Uterus (tissue), 4 donors: Measurements from ENCODE around the gene NOP9. TPM values are rescaled to one million over a fixed set of nuclear protein-coding genes. Genes with fewer than 3 reads are reported as not detected.

ENCODE experiments used
- DNase-seq, 2 donors: peaks; one replicate each; pipeline ENCODE4 v3.0.0-alpha.2; 2019 to 2020
- H3K27ac ChIP-seq, 2 donors: fragments of 200-600 bp; sonication (generic); 1 replicate in 1 of 2; 2 replicates in 1 of 2; pipeline ENCODE4 v1.5.1; 2016 to 2018
- H3K27me3 ChIP-seq, 2 donors: fragments of 200-600 bp; sonication (generic); one replicate each; pipeline ENCODE4 v1.5.1; 2018 to 2019; ENCODE audit warnings: control low read depth in 1 of 2
- H3K36me3 ChIP-seq, 2 donors: fragments of 200-600 bp; sonication (generic); one replicate each; pipeline ENCODE4 v1.5.1; 2019; ENCODE audit warnings: control low read depth in 1 of 2
- H3K4me1 ChIP-seq, 2 donors: fragments of 200-600 bp; sonication (generic); one replicate each; pipeline ENCODE4 v1.5.1; 2018 to 2019; ENCODE audit warnings: control low read depth in 1 of 2
- H3K4me3 ChIP-seq, 2 donors: fragments of 200-600 bp; sonication (generic); 1 replicate in 1 of 2; 2 replicates in 1 of 2; pipeline ENCODE4 v1.5.1; 2018 to 2019; ENCODE audit warnings: mild to moderate bottlenecking in 1 of 2
- H3K9me3 ChIP-seq, 2 donors: fragments of 200-600 bp; sonication (generic); one replicate each; pipeline ENCODE4 v1.5.1; 2019; ENCODE audit warnings: control low read depth in 1 of 2
- POLR2A ChIP-seq, 2 donors: fragments of 450-650 bp; IDR thresholded peaks; one replicate each; pipeline ENCODE4 v1.6.1; 2016; ENCODE audit warnings: antibody characterized with exemption in 2 of 2, mild to moderate bottlenecking in 1 of 2, moderate library complexity in 1 of 2
- intact Hi-C: fragments of 100-400 bp; cut with DNase I; formaldehyde crosslinking; loops from one replicate; pipeline ENCODE4 v1.15.1; 2023; ENCODE audit warnings: low total_unique reads
- total RNA-seq, 4 donors: library from RNA; depleted of rRNA in 3 of 4; stranded (reverse); fragments of >200 nt in 3 of 4; gene quantifications; one replicate each; pipeline versions ENCODE4 v1.1.0 to v1.2.4, GENCODE V29; 2014 to 2023
- TF ChIP-seq, protein P1 (sequence below), 4 experiments: fragments of 200-600 bp in 2 of 4; fragments of 450-650 bp in 2 of 4; sonication (generic) in 2 of 4; IDR thresholded peaks; one replicate each; pipeline ENCODE4 v1.5.1; 2016 to 2019; ENCODE audit warnings: antibody characterized with exemption in 4 of 4, mild to moderate bottlenecking in 2 of 4, moderate library complexity in 1 of 4
- donor health status: DM: yes; HTN: yes; CAD: no.

Gene NOP9
- total RNA-seq, 4 donors from 2014 or later, result 5.0 to 23.5 (median 22.5) TPM

DNA sequence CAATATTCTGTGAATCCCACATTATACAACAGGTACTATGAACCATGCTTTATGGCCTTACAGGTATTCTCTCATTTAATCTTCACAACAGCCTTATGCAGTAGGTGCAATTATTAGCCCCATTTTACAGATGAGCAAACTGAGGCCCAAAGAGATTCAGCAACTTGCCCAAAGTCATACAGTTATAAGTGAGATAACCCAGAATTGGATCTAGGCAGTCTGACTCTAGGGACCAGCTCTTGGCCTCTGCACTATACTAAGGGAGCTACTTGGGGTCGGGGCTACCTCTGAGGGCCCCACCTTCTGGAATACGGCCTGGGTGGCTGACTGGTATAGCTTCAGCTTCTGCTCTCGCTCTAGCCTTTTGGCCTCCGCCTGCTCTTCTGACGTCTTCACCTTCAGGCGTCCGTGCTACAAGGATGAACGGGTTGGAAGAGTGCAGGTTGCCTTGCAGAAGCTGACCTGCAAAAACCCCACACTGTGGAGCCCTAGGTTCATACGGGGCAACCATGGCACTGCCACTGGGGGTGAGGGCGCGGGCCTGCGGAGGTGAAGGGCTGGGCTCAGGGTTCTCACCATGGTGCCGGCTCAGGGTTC is 29.0 kb upstream of the NOP9 start:
- intact Hi-C loops, result no loop called here
- TF ChIP-seq POLR2A (IDR thresholded peaks at IDR 0.05), result no peak
- TF ChIP-seq, protein P1, sequence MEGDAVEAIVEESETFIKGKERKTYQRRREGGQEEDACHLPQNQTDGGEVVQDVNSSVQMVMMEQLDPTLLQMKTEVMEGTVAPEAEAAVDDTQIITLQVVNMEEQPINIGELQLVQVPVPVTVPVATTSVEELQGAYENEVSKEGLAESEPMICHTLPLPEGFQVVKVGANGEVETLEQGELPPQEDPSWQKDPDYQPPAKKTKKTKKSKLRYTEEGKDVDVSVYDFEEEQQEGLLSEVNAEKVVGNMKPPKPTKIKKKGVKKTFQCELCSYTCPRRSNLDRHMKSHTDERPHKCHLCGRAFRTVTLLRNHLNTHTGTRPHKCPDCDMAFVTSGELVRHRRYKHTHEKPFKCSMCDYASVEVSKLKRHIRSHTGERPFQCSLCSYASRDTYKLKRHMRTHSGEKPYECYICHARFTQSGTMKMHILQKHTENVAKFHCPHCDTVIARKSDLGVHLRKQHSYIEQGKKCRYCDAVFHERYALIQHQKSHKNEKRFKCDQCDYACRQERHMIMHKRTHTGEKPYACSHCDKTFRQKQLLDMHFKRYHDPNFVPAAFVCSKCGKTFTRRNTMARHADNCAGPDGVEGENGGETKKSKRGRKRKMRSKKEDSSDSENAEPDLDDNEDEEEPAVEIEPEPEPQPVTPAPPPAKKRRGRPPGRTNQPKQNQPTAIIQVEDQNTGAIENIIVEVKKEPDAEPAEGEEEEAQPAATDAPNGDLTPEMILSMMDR (IDR thresholded peaks at IDR 0.05), result no peak
- H3K4me3 ChIP-seq, result peak overlapping the region; percentile 73 to 94

DNA sequence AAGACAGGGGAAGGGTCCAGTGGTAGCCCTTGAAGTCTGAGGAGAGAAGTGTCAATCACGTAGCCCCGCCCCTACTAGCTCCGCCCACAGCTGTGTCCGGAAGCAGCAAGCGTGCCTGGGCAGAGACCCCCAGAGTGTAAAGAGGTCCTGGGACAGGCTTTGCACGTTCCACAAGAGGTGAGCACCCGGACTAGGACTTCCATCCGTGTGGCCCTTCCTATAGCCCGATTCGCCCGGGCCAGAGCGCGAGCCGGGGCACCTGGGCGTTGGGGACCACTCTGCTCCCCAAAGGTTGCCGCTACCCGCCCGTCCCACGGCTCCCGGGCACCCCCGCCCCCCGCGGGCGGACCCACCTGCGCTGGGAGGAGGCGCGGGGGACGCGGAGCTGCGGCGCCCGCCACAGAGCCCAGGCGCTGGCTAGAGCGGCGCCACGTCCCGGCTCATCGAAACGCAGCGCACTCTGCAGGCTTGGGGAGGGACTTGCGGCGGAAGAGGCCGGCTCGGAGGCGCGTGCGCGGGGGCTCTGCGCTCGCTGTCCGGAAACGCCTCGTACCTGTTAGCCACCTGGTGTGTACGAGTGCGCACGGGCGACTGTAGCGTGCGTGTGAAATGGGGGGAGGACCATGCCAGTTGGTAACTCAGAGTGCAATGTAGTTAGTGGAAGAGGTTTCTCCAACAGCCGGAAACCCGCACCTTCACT is 28.4 kb upstream of the NOP9 start, which contains the start of gene RABGGTA:
Gene RABGGTA (minus strand): TSS at position 464 of the 700 bp plus-strand sequence. CDS start 482 bp downstream, outside the sequence.
- intact Hi-C loops, result no loop called here
- Histone ChIP-seq H3K36me3 (no peaks in the 10 kb centered on the region), H3K27ac (peak within 1 kb of the TSS; percentile 92 to 98), H3K4me1 (no peaks in the 10 kb centered on the region), H3K9me3 (no peaks in the 10 kb centered on the region), H3K4me3 (peak within 1 kb of the TSS; percentile 73 to 94), H3K27me3 (no peaks in the 10 kb centered on the region)
- TF ChIP-seq, protein P1 (IDR thresholded peaks at IDR 0.05), result peak; percentile 64 to 86 (median 84)
- peak in 1 of 2 donors; percentile 69 for TF ChIP-seq POLR2A (IDR thresholded peaks at IDR 0.05)
- DNase-seq, result peak; percentile 75 to 86

More for the DNA sequence above, 29.0 kb upstream of the NOP9 start:
- Histone ChIP-seq H3K27ac (peak overlapping the region; percentile 92 to 98), H3K9me3 (no peaks in the 10 kb centered on the region), H3K4me1 (no peaks in the 10 kb centered on the region), H3K27me3 (no peaks in the 10 kb centered on the region), H3K36me3 (no peaks in the 10 kb centered on the region)
- DNase-seq, result no peak

DNA sequence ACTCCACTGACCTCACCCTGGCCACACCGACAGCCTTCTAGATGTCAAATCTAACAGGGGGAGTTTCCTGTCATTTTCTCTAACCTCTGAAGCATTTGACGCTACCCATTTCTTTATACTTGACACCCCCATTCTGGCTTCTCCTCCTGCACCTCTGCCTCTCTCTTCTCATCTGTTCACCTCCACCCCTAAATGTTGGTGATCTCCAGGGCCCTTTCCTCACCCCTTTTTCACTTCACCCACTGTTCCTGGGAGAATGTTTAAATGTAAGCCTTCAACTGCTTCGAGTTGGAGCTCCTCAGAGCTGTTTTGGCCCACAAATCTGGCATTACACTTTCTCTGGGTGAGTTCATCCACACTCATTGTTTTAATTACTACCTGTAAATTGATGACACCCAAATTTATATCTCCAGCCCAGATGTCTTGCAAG is 27.8 kb upstream of the NOP9 start:
- Histone ChIP-seq H3K9me3 (no peaks in the 10 kb centered on the region), H3K27me3 (no peaks in the 10 kb centered on the region), H3K27ac (peak overlapping the region; percentile 92 to 98), H3K4me3 (peak overlapping the region; percentile 73 to 94), H3K36me3 (no peaks in the 10 kb centered on the region), H3K4me1 (no peaks in the 10 kb centered on the region)
- TF ChIP-seq, protein P1 (IDR thresholded peaks at IDR 0.05), result no peak
- TF ChIP-seq POLR2A (IDR thresholded peaks at IDR 0.05), result no peak
- DNase-seq, result no peak
- intact Hi-C loops, result no loop called here

DNA sequence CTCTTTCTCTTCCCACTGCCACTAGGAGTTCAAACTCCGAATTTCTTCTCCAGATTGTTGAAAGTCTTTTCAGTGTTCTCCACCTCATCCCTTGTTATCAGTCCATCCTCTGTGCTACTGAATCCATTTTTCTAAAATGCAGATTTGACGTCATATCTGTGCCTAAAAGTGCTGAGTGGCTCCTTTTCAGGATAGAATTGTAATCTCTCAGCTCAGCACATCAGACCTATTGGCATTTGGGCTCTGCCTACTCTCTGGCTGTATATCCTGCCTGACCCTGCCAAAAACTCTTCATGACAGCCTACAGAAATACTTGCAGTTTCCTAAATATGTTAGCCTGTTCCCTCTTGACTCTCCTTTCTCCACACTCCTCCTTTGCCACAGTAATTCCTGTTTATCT is 27.2 kb upstream of the NOP9 start:
- Histone ChIP-seq H3K9me3 (no peaks in the 10 kb centered on the region), H3K4me1 (no peaks in the 10 kb centered on the region), H3K36me3 (no peaks in the 10 kb centered on the region), H3K4me3 (no peak overlapping the region), H3K27me3 (no peaks in the 10 kb centered on the region), H3K27ac (no peak overlapping the region)
- DNase-seq, result no peak
- intact Hi-C loops, result no loop called here
- no peak for TF ChIP-seq POLR2A (IDR thresholded peaks at IDR 0.05)
- TF ChIP-seq, protein P1 (IDR thresholded peaks at IDR 0.05), result no peak

DNA sequence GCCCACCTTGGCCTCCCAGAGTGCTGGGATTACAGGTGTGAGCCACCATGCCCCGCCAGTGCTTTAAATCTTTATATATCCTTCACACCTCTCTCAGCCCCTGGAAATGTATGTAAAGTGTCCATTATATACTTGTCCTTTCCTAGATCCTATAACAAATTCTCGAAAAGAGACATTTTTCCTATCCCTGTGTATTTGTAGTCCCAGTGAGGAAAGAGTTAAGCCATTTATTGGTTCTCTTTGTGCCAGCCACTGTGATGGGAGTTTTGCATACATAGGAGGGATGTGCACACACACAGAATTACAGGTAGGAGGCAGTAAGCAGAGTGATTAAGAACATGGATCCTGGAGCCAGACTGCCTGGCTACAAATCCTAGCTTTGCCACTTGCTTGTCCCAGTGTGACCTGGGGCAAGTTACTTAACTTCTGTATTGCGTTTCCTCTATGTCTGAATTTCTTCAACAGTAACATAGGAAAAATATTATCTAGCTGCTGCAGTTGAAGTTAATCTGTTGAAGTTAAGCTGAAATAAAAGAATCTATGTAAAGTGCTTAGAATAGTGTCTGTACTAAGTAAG is 26.1 kb upstream of the NOP9 start:
- Histone ChIP-seq H3K36me3 (no peaks in the 10 kb centered on the region), H3K27ac (no peak overlapping the region)
- TF ChIP-seq, protein P1 (IDR thresholded peaks at IDR 0.05), result no peak
- no peak for TF ChIP-seq POLR2A (IDR thresholded peaks at IDR 0.05)

More for the DNA sequence above, 26.1 kb upstream of the NOP9 start:
- H3K27me3 ChIP-seq, result no peaks in the 10 kb centered on the region
- no peak for DNase-seq
- intact Hi-C loops, result no loop called here
- H3K9me3 ChIP-seq, result no peaks in the 10 kb centered on the region
- H3K4me3 ChIP-seq, result no peak overlapping the region
- H3K4me1 ChIP-seq, result no peaks in the 10 kb centered on the region
